Stimulated activated CD8-positive, alpha-beta memory T cell treated with anti-CD3 and anti-CD28 coated beads, Interleukin-2, amount 100 ng/mL, for 1 hour (primary cell): Measurements from ENCODE around the gene TSPAN5.

Experiments used
- DNase-seq, 2 donors: peaks; one replicate each; pipeline ENCODE4 v3.0.0-alpha.2; 2020; ENCODE audit warnings: low read depth in 2 of 2

Gene TSPAN5

DNA sequence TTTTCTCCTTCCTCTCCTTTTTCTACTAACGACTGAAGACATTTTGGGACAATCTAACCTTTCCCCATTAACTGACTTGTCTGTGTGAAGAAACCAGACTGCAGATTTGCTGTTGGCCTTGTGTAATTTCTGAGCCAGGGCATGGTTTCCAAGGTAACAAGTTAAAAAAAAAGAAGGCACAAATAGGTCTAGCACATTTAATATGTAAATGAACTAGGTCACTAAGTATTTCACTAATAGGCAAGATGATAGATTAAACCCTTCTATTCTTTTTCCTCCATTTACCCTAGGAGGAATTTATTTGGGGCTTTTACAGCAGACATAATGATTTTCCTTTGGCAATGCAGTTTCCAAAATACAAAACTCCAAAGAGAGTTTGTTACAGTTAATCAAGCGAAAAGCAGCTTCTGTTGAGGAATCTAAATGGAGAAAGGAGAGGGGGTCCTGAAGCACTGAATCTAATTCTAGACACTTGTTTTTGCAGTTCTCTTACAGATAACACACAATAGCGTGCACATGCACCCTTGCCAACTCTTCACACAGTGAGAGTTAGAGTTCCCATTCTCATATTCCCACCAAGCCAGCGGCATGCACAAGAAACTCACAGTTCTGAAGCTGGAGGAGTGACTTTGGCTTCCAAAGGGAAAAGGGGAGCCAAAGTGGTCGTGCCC, 72.0 kb downstream of the TSPAN5 start:
- no peak for DNase-seq

DNA sequence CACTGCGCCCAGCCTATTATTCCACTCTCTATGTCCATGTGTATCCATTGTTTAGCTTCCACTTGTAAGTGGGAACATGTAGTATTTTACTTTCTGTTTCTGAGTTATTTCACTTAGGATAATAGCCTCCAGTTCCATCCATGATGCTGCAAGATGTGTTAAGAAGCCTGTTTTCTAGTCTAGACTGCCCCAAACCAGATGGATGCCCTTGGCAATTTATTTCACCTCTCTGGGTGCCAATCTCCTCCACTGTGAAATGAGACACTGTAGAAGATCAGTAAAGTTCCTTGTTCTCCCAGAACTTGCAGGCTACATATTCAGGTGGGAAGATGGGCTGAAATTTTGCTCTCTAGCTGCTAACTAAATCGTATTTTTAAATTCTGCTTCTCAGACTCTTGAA, 72.8 kb downstream of the TSPAN5 start:
- no peak for DNase-seq

DNA sequence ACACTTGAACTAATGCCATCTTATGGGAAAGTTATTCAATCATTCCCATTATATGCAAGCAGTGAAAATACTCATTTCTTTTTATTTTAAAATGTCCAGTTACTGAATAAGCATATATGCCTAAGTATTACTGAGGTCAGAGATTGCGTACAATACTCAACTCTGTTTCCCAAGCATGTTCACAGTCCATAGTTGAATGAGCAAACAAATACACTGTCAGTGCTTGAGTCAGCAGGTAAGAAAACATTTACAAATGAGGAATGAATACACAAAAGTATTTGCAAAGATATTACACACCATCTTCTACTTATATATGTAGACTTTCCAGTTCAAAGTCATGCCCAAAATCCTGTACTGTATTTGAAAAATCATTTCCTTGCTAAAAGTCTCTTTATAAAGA, 74.1 kb downstream of the TSPAN5 start:
- DNase-seq = no peak

DNA sequence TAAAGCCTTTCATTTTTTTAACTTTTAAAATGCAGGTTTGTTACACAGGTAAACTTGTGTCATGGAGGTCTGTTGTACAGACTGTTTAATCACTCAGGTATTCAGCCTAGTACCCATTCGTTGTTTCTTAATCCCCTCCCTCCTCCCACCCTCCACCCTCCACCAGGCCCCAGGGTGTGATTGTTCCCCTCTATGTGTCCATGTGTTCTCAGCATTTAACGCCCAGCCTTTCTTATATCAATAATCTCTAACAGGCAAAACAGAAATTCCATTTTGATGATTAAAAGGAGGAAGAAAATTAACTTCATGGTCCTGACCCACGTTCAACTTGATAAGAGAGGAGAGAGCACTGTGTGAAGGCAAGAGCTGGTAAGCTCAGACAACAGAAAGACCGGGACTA, 75.1 kb downstream of the TSPAN5 start:
- no peak for DNase-seq

DNA sequence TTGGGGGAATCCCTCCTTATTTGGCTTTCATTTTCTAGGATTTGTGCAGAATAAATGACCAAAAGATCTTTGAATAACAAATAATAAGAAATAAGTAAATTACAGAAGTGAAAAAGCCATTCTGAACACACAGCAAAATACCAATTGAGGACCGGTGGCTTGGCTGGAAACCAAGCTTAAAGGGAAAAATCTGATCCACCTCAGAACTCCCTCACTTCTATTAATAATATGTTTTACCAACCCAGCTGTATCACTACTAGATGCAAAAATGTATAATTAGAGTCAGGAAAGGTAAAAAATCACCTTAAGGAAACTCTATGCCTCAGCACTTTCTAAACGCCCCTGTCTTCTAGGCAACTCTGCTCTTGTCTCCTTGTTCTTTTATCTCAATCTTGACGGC, 77.3 kb downstream of the TSPAN5 start:
- DNase-seq = no peak

DNA sequence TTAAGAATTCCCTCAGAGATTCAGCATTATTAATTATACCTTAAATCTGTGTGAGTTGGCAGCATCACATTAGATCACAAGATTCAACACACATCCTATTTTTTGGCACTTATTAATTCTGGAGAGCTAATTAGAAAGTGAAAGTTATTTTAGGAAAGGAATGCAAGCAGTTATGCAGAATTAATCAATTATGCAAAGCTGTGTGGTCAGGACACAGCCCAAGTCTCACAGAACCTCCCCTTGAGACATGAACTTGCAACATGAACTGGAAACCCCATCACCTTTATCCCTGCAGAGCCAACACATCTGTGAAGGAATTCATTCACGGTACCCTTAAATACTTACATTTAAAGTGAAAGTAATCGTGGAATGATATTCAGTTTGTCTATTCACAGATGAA, 80.5 kb downstream of the TSPAN5 start:
- no peak for DNase-seq

DNA sequence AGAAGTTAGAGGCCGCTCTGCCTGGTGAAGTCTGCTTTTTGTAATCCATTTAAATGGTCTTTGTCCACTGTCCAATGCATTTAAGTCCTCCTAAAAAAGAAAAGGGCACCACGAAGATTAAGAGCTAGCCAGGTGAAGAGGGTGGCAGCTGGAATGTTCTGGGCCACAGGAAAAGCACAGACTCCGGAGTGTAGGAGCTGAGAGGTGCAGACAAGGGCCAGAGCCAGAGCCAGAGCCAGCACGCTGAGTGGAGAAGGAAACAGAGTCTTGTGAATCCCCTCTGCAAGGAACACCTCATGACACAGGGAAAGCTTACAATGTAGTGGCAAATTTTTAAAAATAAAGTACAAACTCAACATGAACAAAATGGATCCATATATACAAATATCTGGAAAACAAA, 83.6 kb downstream of the TSPAN5 start:
- DNase-seq = no peak

DNA sequence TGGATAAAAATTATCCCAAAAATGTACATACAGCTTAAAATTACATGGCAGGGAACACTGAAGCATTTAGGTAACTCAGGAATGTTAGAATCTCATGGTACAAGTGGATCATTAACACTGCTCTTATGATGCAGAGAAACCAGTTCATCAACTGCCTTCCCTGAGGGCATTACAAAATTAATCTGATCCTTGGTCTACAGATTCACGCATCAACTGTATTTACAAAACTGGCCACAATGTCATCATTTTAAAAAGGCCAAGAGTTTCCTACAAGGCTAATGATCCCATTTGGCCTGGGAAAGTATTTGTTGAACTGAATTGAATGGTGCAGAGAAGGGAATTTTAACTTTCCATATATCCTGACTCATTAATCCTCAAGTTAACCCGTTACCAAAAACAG, 84.6 kb downstream of the TSPAN5 start:
- DNase-seq = no peak

DNA sequence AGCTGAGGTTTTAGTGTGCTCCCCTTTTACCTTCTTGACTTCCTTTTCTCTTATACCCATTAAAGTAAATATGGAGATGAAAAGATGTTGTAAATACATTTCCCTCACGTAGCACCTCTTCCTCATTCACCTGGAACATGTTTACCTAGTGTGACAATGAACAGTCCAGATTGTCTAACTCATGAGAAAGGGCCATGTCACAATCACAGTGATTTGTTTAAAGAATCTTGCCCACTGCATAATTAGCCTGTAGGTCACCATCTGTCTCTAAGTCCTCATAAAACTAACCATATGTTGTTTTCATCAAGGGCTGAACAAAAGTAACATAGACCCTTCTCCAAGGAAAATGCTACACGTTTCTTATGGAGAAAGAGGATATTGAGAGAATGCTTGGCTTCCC, 85.7 kb downstream of the TSPAN5 start:
- no peak for DNase-seq

DNA sequence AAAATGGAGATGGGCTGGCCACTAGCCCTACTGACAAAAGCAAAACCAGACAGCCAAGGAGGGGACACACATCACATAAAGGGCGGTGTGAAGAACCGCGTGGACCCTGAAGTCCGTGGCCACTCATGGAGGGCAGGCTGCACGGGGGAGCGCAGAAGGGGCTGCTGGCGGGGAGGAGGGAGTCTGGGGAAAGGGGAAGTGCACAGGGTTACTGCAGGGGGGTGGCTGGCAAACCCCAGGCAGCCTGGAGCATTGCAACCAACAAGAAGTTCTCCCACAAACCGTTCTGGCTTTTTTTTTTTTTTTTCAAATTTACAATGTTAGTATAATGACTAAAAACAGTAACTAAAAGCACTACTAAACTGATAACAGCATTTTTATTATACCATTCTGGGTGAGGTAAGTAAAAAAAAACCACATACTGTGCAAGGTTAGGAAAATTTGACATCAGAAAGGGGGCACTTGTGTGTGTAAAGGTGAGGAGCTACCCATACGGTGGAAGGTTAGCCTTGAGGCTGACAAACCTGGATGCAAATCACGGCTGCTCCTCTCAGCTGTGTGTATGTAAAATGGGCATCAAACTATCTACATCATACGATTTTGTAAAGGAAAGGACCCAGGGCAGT, 87.1 kb downstream of the TSPAN5 start:
- no peak for DNase-seq

DNA sequence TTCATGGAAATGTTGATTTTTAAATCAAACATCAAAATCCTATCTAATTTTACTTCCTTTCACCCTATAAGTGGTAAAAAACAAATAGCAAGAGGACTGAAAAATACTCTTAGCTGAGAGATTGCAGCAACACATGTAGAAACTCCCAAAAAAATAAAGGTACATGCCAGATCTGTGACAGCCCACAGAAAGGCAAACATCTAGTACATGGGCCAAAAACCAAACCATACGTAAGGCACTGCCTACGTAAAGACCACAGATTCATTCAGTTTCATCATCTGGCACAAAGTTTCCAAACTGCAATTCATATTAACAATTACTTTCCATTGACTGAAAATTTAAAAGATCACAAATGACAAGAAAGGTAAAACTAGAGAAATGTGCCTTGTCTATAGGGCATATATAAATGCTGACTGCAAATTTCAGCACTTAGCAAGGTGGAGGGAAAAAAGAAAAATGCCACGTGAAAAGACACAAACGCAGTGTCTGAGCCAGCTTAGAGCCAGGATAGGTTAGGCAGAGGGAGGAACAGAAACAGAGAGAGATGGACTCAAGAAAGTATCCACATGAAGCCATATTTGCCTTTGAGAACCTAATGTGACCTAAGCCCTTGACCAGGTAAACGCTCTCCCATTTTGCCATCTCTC, 88.1 kb downstream of the TSPAN5 start:
- DNase-seq = no peak

DNA sequence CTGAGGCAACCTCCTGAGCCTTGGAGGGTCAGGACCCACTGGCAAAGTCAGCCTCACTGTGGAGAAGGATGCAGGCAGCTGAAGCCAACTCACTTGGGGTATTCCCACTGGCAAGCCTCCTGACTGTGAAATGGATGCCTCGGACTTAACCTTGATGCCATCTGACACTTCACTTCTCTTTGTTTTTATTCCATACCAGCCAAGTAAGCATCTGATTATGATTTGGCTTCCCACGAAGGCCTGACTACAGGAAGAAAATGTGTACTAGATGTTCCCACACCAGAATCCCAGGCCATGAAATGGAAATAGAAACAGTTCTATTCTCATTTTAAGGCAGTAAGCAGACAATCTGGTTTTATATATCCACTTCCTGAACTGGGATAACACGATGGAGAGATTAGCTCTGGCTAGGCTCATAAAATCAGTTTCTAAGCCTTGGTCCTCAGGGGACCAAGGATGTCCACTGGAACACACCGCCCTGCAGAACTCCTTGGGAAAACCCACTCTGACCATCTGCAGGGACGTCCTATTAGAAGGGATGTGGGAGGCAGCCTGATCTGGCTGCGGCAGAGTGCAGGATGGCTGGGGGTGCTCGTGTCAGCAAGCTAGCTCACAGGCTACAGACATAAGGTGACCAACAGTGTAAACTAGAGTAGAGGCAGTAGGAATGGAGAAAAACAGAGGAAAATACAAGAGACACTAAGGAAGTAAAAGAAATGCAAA, 89.3 kb downstream of the TSPAN5 start:
- no peak for DNase-seq

DNA sequence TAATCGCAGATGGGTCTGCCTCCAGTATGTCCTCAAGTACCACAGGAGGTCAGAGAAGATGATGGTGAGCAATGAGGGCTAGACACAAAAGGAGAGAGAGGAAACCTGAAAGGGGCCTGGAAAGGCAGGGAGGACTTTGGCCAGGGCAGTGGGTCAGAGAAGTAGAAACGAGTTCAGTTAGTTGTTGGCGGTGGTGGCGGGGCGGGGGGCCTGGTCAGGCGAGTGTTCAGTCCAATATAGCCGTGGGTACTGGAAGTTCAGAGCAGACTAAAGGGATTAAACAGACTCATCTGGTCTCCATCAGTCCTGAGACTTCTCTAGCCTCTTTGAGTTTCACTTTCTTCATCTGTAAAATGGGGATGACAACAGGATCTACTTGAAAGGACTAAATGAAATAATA, 90.8 kb downstream of the TSPAN5 start:
- DNase-seq = no peak

DNA sequence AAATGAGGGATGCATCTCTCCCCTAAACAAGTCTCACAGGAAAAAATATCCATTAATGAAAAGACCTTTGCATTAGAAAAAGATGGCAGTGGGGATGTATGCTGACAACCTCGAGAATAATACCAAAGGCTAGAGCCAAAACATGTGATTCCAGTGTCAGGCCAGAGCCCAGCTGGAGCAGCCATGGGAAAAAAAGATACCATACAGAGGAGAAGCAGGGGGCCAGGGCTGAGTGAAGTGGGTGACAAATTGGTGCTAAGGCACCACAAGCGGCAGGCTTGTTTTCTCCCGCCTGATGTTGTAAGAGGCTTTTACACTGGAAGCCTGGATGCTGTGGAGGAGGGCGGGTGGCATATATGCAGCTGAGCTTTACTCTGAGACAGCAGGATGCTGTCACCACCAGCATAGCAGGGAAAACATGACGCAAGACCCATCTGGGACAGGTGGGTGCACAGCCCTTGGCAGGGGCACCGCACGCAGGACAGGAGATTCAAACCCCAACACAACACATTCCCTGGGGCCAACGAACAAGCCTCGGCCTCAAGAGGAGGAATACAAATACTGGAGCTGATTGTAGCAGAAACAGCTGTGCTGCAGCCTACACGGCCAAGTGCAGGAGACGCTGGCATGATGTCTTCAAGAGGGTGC, 91.9 kb downstream of the TSPAN5 start:
- DNase-seq = no peak

DNA sequence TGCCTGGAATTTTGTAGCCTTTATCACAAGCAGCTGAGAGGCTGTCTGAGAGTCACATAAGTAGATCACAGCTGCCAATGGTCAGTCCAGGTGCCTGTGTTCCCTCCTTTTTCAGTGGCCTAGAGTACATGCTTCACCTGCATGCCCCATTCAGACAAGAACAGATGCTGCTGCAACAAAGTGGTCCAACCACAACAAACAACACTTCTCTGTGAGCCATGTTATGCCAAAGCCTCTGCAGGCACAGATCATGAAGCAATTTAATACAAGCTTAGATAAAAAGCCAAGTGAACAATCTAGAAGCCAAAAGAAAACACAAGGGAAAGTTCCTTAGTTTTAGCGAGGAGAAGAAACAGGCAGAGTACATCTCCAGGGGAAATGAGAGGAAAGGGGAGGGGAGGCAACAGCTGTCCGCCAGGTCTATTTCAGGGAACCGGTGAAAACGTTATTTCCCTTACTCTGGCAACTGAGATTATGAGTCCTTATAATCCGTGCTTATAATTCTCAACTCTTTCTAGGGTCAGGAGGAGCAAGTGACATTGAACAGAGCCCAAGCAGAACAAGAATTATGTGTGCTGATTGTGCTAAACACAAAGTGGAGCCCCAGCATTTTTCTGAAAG, 92.6 kb downstream of the TSPAN5 start:
- no peak for DNase-seq

DNA sequence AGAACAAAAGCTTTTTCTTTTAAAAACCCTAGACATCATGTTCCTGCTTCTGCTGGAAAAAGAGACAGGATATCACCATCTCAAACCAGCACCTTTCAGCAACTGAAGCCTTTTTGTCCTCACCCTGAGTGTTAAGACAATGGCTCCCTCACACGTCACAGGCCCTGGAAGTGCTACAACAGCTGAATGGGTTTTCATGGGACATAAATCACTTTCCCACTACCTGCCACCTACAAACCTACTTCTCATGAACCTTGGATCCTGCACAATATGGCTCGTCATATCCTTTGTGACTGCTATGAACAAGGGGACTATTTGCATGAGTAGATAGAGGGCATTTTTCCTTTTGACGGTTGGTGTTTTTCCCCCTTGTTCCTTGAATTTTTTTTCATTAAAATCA, 93.6 kb downstream of the TSPAN5 start:
- DNase-seq = no peak

DNA sequence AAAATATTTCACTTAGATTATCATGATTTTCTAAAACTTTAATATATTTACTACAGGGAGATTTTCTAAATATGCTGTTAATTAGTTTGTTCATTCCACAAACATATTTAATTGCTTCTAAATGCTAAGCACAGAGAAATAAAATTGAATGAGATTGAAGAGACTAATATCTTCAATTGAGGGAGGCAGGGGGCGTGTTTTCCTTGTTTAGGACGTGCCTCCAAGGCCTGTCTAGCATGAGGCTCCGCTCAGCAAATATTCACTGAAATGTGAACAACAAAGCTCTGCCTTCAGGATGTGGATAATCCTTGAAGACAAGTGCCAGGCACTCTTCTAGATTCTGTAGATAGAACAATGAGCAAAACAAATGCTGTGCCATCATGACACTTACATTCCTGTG, 98.1 kb downstream of the TSPAN5 start:
- no peak for DNase-seq

DNA sequence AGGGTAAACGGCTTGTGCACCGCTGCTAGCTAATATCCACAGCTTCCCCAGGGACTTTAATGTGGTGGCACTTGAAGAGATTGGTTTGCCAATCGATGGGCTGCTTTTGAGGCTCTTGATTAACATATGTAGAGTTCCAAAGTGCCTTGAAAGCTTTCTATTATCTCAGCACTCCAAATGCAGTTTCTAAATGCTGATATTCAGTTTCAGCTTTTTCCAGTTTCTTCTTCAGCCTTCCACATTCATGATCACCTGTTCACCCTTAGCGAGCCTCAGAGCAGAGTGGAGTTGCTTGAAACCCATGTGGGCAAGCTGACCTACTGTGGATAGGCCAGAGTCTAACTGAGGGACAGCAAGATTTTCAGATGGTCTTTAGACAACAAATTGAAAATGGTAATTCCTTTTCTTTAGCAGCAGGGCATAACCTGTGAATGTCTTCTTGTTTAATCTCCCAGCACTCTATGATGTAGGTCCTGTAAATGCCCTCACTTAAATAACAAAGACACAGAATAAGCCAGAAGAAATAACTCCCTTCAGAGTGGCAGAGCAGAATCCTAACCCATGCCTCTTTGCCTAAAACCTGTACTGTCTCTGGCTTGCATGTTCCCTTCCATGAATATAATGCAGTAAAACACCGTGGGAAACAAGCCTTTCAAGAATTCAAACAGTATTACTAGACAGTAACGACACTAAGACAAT, 99.8 kb downstream of the TSPAN5 start:
- no peak for DNase-seq

DNA sequence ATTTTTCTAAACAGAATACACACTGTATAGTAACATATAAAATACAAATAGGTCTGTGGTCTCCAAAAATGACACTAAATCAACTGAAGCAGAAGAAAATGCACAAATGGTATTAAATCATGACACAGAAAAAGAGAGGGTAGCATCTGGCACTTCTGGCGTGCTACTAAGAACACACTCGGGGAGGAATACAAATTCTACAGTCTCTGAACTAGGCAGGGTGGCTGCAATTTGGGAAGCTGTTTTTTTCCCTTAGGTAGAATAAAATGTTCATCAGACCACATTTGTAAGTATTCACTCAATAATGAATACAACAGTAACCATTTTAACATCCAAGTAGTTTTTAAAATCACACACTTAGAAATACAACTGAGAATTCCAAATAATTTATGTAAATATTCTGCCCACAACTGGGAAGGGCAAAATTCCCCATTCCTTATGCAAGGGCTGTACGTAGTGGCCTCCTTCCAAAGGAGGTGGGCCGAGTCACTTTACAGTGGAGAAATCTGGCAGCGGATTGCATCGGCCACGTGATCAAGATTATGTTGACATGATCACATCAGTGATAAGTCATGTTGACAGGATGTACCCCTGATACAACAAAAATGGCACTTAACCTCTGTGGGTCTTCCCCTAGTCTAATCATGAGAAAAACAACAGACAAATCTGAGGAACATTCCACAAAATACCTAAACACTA, 101.1 kb downstream of the TSPAN5 start:
- DNase-seq = no peak

DNA sequence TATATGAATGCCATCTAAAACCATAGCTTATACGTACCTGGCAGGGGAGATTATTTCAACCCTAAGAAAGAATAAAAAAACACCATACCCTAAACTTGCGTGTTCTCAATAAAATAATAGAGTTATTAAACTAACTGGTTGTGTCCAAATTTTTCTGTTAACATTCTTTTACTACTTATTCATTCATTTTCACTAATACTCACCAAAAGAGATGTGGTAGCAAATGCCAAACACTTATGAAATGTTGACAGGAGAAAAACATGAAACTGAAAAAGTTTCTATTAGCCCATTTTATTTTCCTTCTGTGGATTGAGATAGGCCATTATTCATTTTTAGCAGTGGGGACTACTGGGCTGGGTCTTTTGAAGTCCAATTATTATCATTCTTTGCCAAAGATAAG, 102.0 kb downstream of the TSPAN5 start:
- no peak for DNase-seq
